GM12878 (cell line): ENCODE measurements around the gene CLK2. TPM values are rescaled to one million over a fixed set of nuclear protein-coding genes. Genes with fewer than 3 reads are reported as not detected.

ENCODE experiments used
- ATAC-seq: fragments of 200-7000 bp; cut with Tn5 transposase; 3 replicates; pipeline ENCODE4 v1.9.1; 2020; ENCODE audit warnings: mild to moderate bottlenecking, moderate library complexity
- BruUV-seq: library from RNA; stranded (reverse); fragments of 400-500 nt; replicated peaks from 2 replicates; lab custom pipeline; 2021; lab: Mats Ljungman, UMichigan
- CTCF ChIA-PET: fragments of 300-600 bp; sonication (Branson Sonifier 250); formaldehyde crosslinking; extraction: SDS; loops from one replicate; lab custom pipeline; 2021; ENCODE audit warnings: inconsistent platforms; lab: Yijun Ruan, JAX
- POLR2A ChIA-PET: fragments of 350-600 bp; formaldehyde crosslinking; extraction: SDS; loops from one replicate; lab custom pipeline; 2021; ENCODE audit warnings: inconsistent platforms; lab: Charles Lee
- RAD21 ChIA-PET: fragments of 300-600 bp; sonication (Branson Sonifier 250); formaldehyde crosslinking; loops from one replicate; lab custom pipeline; 2023; ENCODE audit warnings: antibody characterized with exemption; ENCODE audit not compliant: unreplicated experiment; lab: Charles Lee
- SMC1A ChIA-PET: fragments of 300-600 bp; sonication (Branson Sonifier 250); formaldehyde crosslinking; loops from one replicate; lab custom pipeline; 2023; ENCODE audit not compliant: unreplicated experiment, uncharacterized antibody; lab: Charles Lee
- DNase-seq: peaks from one replicate; pipeline ENCODE4 v3.0.0-alpha.2; 2011; ENCODE audit warnings: low read depth, low spot score
- FAIRE-seq: peaks from 3 replicates; lab custom pipeline; 2011; peaks lifted over from hg19 to GRCh38; lab: Jason Lieb, UNC
- H2AFZ ChIP-seq: 2 replicates; pipeline ENCODE4 v1.6.0; 2011; ENCODE audit warnings: low read depth, low read length, control low read depth; ENCODE audit not compliant: control insufficient read depth
- H3K27ac ChIP-seq: 2 replicates; pipeline ENCODE4 v1.5.1; 2011; ENCODE audit warnings: control low read depth; ENCODE audit not compliant: control insufficient read depth, insufficient read depth
- H3K27me3 ChIP-seq, 2 experiments: replicated peaks in 1 of 2; 2 replicates each; pipeline versions ENCODE4 v1.6.0 to v1.6.1; 2011; ENCODE audit warnings: low read length in 1 of 2; ENCODE audit not compliant: control insufficient read depth in 2 of 2, insufficient read depth in 2 of 2
- H3K36me3 ChIP-seq, 2 experiments: 2 replicates each; pipeline ENCODE4 v1.5.1; 2011; ENCODE audit warnings: low read length in 1 of 2; ENCODE audit not compliant: control insufficient read depth in 2 of 2, insufficient read depth in 2 of 2
- H3K4me1 ChIP-seq: 2 replicates; pipeline ENCODE4 v1.6.1; 2011; ENCODE audit warnings: mild to moderate bottlenecking, low read length, moderate library complexity, mixed read lengths; ENCODE audit not compliant: control insufficient read depth, insufficient read depth
- H3K4me2 ChIP-seq: 2 replicates; pipeline ENCODE4 v1.6.0; 2011; ENCODE audit warnings: control low read depth; ENCODE audit not compliant: control insufficient read depth, insufficient read depth
- H3K4me3 ChIP-seq: fragments of 200-600 bp; sonication (generic); 2 replicates; pipeline ENCODE4 v1.5.1; 2016
- H3K79me2 ChIP-seq: 2 replicates; pipeline ENCODE4 v1.6.0; 2011; ENCODE audit warnings: low read length; ENCODE audit not compliant: control insufficient read depth, insufficient read depth
- H3K9ac ChIP-seq: 2 replicates; pipeline ENCODE4 v1.8.0; 2011; ENCODE audit warnings: low read length, control low read depth, mixed read lengths; ENCODE audit not compliant: control insufficient read depth, insufficient read depth
- H3K9me3 ChIP-seq: replicated peaks from 3 replicates; pipeline ENCODE4 v1.5.1; 2011; ENCODE audit warnings: mild to moderate bottlenecking, low read length; ENCODE audit not compliant: control insufficient read depth, insufficient read depth
- H4K20me1 ChIP-seq: 2 replicates; pipeline ENCODE4 v1.6.0; 2011; ENCODE audit not compliant: control insufficient read depth, insufficient read depth
- ATF7 ChIP-seq: fragments of 450-650 bp; IDR thresholded peaks from 2 replicates; pipeline ENCODE4 v1.6.1; 2016; ENCODE audit warnings: low read depth, mild to moderate bottlenecking
- BCL11A ChIP-seq: IDR thresholded peaks from 2 replicates; pipeline ENCODE4 v1.6.1; 2011; ENCODE audit warnings: low read depth, low read length
- BRCA1 ChIP-seq: IDR thresholded peaks from 2 replicates; pipeline ENCODE4 v1.6.1; 2011; ENCODE audit warnings: low read depth, low read length, improper control_type of control experiment
- GATAD2B ChIP-seq: fragments of 450-650 bp; conservative IDR thresholded peaks from 2 replicates; pipeline ENCODE4 v1.6.1; 2017; ENCODE audit warnings: low read depth, mild to moderate bottlenecking, moderate library complexity
- MAX ChIP-seq: IDR thresholded peaks from 2 replicates; pipeline ENCODE4 v1.6.1; 2012; ENCODE audit warnings: low read depth, low read length, improper control_type of control experiment
- PAX8 ChIP-seq: fragments of 450-650 bp; IDR thresholded peaks from 2 replicates; pipeline ENCODE4 v1.6.1; 2017; ENCODE audit warnings: mild to moderate bottlenecking, moderate library complexity
- SMC3 ChIP-seq: IDR thresholded peaks from 2 replicates; pipeline ENCODE4 v1.6.1; 2011; ENCODE audit warnings: low read length, improper control_type of control experiment, borderline replicate concordance
- SUPT20H ChIP-seq: IDR thresholded peaks from 2 replicates; pipeline ENCODE4 v1.6.1; 2011; ENCODE audit warnings: low read depth, mild to moderate bottlenecking, low read length, moderate library complexity, borderline replicate concordance; ENCODE audit not compliant: control insufficient read depth
- WGBS: methylation state at CpG from one replicate; pipeline ENCODE4 v1.1.6; 2016; ENCODE audit warnings: low lambda C conversion rate; ENCODE audit not compliant: insufficient replicate concordance, insufficient coverage; ENCODE audit errors: missing lambda C conversion rate; 5-methylcytosine and 5-hydroxymethylcytosine counted together
- in situ Hi-C: fragments of 300-500 bp; cut with MboI; formaldehyde crosslinking; loops from 9 replicates; pipeline ENCODE4 v1.14.3; 2018; ENCODE audit warnings: mixed read lengths
- intact Hi-C: fragments of 100-400 bp; cut with micrococcal nuclease; formaldehyde crosslinking; loops from one replicate; pipeline ENCODE4 v1.14.2; 2022; ENCODE audit not compliant: unreplicated experiment
- polyA plus RNA-seq, 11 experiments: library from polyadenylated mRNA; depleted of rRNA in 4 of 11; unstranded in 6 of 11; stranded (reverse) in 5 of 11; fragments of >200 nt; fragmentation: Nextera tagmentation in 4 of 11; fragmentation: Illumina TruSeq in 1 of 11; extraction: Ambion mirVana in 4 of 11; extraction: Trizol in 1 of 11; gene quantifications; 1 replicate in 1 of 11; 2 replicates in 10 of 11; pipeline versions ENCODE4 v1.2.1 to v1.2.3, GENCODE V29; 2011 to 2016; ENCODE audit warnings: inconsistent platforms in 2 of 11, missing spikeins in 2 of 11, low read depth in 1 of 11
- total RNA-seq, 4 experiments: library from RNA; depleted of rRNA in 3 of 4; stranded (reverse); fragments of >200 nt in 3 of 4; fragmentation: Illumina TruSeq in 1 of 4; extraction: Trizol in 1 of 4; gene quantifications; 2 replicates each; pipeline versions ENCODE4 v1.2.1 to v1.2.3, GENCODE V29; 2013 to 2021

CLK2 gene
- total and polyA plus RNA-seq, 10 of the 15 experiments (the other 5 are each of a cell fraction or from before 2014, with no cell fraction given): 11.1 to 83.7 (median 36.7) TPM

DNA sequence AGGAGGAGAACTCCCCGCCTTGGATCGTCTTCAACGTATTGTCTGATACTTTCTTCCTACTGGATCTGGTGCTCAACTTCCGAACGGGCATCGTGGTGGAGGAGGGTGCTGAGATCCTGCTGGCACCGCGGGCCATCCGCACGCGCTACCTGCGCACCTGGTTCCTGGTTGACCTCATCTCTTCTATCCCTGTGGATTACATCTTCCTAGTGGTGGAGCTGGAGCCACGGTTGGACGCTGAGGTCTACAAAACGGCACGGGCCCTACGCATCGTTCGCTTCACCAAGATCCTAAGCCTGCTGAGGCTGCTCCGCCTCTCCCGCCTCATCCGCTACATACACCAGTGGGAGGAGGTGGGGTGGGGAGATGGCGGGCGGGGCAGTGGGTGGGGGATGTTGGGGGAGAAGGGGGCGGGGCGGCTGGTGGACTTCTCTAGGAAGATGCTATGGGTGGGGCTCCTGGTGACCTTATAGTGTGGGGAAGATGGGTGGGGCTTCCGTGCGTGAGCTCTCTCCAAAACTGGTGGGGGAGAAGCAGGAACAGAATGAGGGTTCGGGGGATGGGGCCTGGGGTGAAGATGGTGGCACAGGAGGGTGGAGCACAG is 9.3 kb upstream of the CLK2 start:
- no peak for DNase-seq
- H2AFZ ChIP-seq: no peak overlapping the region
- no peak overlapping the region for H3K4me2 ChIP-seq
- H3K36me3 ChIP-seq: no peaks in the 10 kb centered on the region
- BruUV-seq: no TSS peak
- H3K27me3 ChIP-seq: no peaks in the 10 kb centered on the region
- H3K79me2 ChIP-seq: no peaks in the 10 kb centered on the region
- TF ChIP-seq BCL11A: no peak
- TF ChIP-seq MAX: no peak
- no peak for TF ChIP-seq ATF7
- TF ChIP-seq SMC3: no peak
- TF ChIP-seq PAX8: no peak
- no peak for TF ChIP-seq BRCA1
- TF ChIP-seq SUPT20H: no peak
- no peak for TF ChIP-seq GATAD2B
- CTCF ChIA-PET: no interaction called here
- H4K20me1 ChIP-seq: no peaks in the 10 kb centered on the region
- no peak for FAIRE-seq
- SMC1A ChIA-PET: interaction anchor here (0.9 kb wide), 1 partner anchor 34 kb away, joined by 3 read pairs; no protein-coding TSS in a partner anchor
- POLR2A ChIA-PET: no interaction called here
- RAD21 ChIA-PET: no interaction called here
- H3K9me3 ChIP-seq: no peaks in the 10 kb centered on the region
- intact Hi-C loops: no loop called here
- no peak overlapping the region for H3K9ac ChIP-seq
- no peak for ATAC-seq
- H3K4me1 ChIP-seq: peaks cover 3% of the 10 kb centered on the region; the same call in 1 of the 2 replicates
- no peak overlapping the region for H3K27ac ChIP-seq
- in situ Hi-C loops: no loop called here
- no peak overlapping the region for H3K4me3 ChIP-seq
- WGBS: 87% methylated on average over 24 of the region's 29 CpGs
